H1 (cell line): ENCODE results near the gene PHC3. TPM values are rescaled to one million over a fixed set of nuclear protein-coding genes. Genes with fewer than 3 reads are reported as not detected.
"Not testable (repeated sequence)": the region's sequence is repeated elsewhere in the genome, so short reads cannot be mapped to it uniquely, and the experiment has no call there.

Experiments
- CTCF ChIA-PET: fragments of 300-600 bp; sonication (Branson Sonifier 250); formaldehyde crosslinking; loops from one replicate; lab custom pipeline; 2021; ENCODE audit not compliant: partially characterized antibody; lab: Charles Lee
- POLR2A ChIA-PET: fragments of 300-600 bp; sonication (Branson Sonifier 250); formaldehyde crosslinking; loops from one replicate; lab custom pipeline; 2021; ENCODE audit warnings: inconsistent platforms; ENCODE audit not compliant: partially characterized antibody; lab: Charles Lee
- DNase-seq, 2 experiments: peaks; one replicate each; pipeline versions ENCODE4 v3.0.0 to v3.0.0-alpha.2; 2010 to 2022; ENCODE audit warnings: low spot score in 2 of 2, low read depth in 1 of 2, mixed read lengths in 1 of 2
- FAIRE-seq: peaks from 2 replicates; lab custom pipeline; 2011; peaks lifted over from hg19 to GRCh38; lab: Jason Lieb, UNC
- H2AFZ ChIP-seq: 2 replicates; pipeline ENCODE4 v1.8.1; 2012; ENCODE audit warnings: low read length, inconsistent platforms
- H2AK5ac ChIP-seq: 2 replicates; pipeline ENCODE4 v1.6.1; 2013; ENCODE audit warnings: low read depth, low read length
- H2BK120ac ChIP-seq: replicated peaks from 2 replicates; pipeline ENCODE3; 2013; ENCODE audit warnings: low read depth, low read length, inconsistent platforms
- H2BK12ac ChIP-seq: 2 replicates; pipeline ENCODE4 v1.6.1; 2013; ENCODE audit warnings: low read depth, low read length
- H2BK15ac ChIP-seq: 2 replicates; pipeline ENCODE4 v1.6.1; 2013; ENCODE audit warnings: low read length
- H2BK20ac ChIP-seq: 2 replicates; pipeline ENCODE4 v1.6.1; 2013; ENCODE audit warnings: low read length
- H2BK5ac ChIP-seq: 2 replicates; pipeline ENCODE4 v1.6.1; 2013; ENCODE audit warnings: low read depth, low read length
- H3K14ac ChIP-seq: 2 replicates; pipeline ENCODE4 v1.6.1; 2013; ENCODE audit warnings: inconsistent platforms; ENCODE audit not compliant: insufficient read length
- H3K18ac ChIP-seq: 2 replicates; pipeline ENCODE4 v1.6.1; 2013; ENCODE audit warnings: low read length; ENCODE audit errors: extremely low read depth
- H3K23ac ChIP-seq: 2 replicates; pipeline ENCODE4 v1.6.1; 2013; ENCODE audit warnings: inconsistent platforms; ENCODE audit not compliant: insufficient read length
- H3K23me2 ChIP-seq: 2 replicates; pipeline ENCODE4 v1.6.1; 2013; ENCODE audit warnings: low read depth, low read length
- H3K27ac ChIP-seq: 2 replicates; pipeline ENCODE4 v1.6.1; 2011; ENCODE audit warnings: low read depth, low read length, inconsistent platforms
- H3K27me3 ChIP-seq, 4 experiments: replicated peaks in 1 of 4; 1 replicate in 1 of 4; 2 replicates in 3 of 4; pipeline versions ENCODE4 v1.6.1 to v1.8.1; 2011 to 2013; ENCODE audit warnings: low read length in 3 of 4, mild to moderate bottlenecking in 3 of 4, inconsistent platforms in 2 of 4, mixed read lengths in 2 of 4, moderate library complexity in 1 of 4; ENCODE audit not compliant: control insufficient read depth in 3 of 4, insufficient read depth in 3 of 4; ENCODE audit errors: extremely low read depth in 1 of 4
- H3K36me3 ChIP-seq, 4 experiments: 2 replicates each; pipeline versions ENCODE4 v1.6.1 to v1.8.1; 2011 to 2013; ENCODE audit warnings: mild to moderate bottlenecking in 4 of 4, low read length in 3 of 4, moderate library complexity in 2 of 4, control low read depth in 1 of 4, inconsistent platforms in 1 of 4; ENCODE audit not compliant: insufficient read depth in 4 of 4, control insufficient read depth in 2 of 4
- H3K4ac ChIP-seq: replicated peaks from 2 replicates; pipeline ENCODE3; 2013; ENCODE audit warnings: low read length, low read depth, mixed read lengths, inconsistent platforms; ENCODE audit not compliant: insufficient read length
- H3K4me1 ChIP-seq, 4 experiments: replicated peaks in 1 of 4; 1 replicate in 1 of 4; 2 replicates in 3 of 4; pipeline versions ENCODE4 v1.6.1 to v1.8.1; 2011 to 2013; ENCODE audit warnings: low read length in 3 of 4, inconsistent platforms in 2 of 4, mixed read lengths in 1 of 4; ENCODE audit not compliant: insufficient read depth in 4 of 4, control insufficient read depth in 3 of 4
- H3K4me2 ChIP-seq, 2 experiments: 2 replicates each; pipeline versions ENCODE4 v1.6.1 to v1.8.1; 2011 to 2013; ENCODE audit warnings: low read depth in 2 of 2, low read length in 2 of 2, control low read depth in 1 of 2, inconsistent platforms in 1 of 2, mild to moderate bottlenecking in 1 of 2; ENCODE audit not compliant: insufficient read depth in 1 of 2
- H3K4me3 ChIP-seq, 4 experiments: fragments of 200-600, 300-600 bp in 1 of 4; sonication (generic), shearing (Covaris generic), sonication (Bioruptor Twin) in 1 of 4; 2 replicates each; pipeline versions ENCODE4 v1.5.1 to v1.8.1; 2011 to 2016; ENCODE audit warnings: low read length in 4 of 4, low read depth in 3 of 4, control low read depth in 2 of 4, inconsistent platforms in 2 of 4, mild to moderate bottlenecking in 2 of 4, mixed read lengths in 1 of 4, moderate library complexity in 1 of 4; ENCODE audit not compliant: insufficient read depth in 2 of 4; ENCODE audit errors: extremely low read depth in 1 of 4
- H3K56ac ChIP-seq: replicated peaks from 2 replicates; pipeline ENCODE3; 2013; ENCODE audit warnings: low read depth, mild to moderate bottlenecking, mixed read lengths, low read length, inconsistent platforms; ENCODE audit not compliant: insufficient read length
- H3K79me1 ChIP-seq: 2 replicates; pipeline ENCODE4 v1.6.1; 2013; ENCODE audit warnings: low read depth, low read length, control low read depth
- H3K79me2 ChIP-seq, 2 experiments: 2 replicates each; pipeline versions ENCODE4 v1.6.1 to v1.8.1; 2012 to 2013; ENCODE audit warnings: low read length in 2 of 2, mild to moderate bottlenecking in 2 of 2, inconsistent platforms in 1 of 2; ENCODE audit not compliant: insufficient read depth in 2 of 2, control insufficient read depth in 1 of 2
- H3K9ac ChIP-seq, 4 experiments: replicated peaks in 1 of 4; 1 replicate in 1 of 4; 2 replicates in 3 of 4; pipeline versions ENCODE4 v1.6.1 to v1.8.1; 2011 to 2013; ENCODE audit warnings: low read depth in 3 of 4, low read length in 3 of 4, control low read depth in 2 of 4, mild to moderate bottlenecking in 2 of 4, moderate library complexity in 2 of 4, inconsistent platforms in 1 of 4; ENCODE audit errors: extremely low read depth in 1 of 4
- H3K9me3 ChIP-seq, 2 experiments: 2 replicates each; pipeline versions ENCODE4 v1.6.1 to v1.8.1; 2012 to 2013; ENCODE audit warnings: mild to moderate bottlenecking in 2 of 2, moderate library complexity in 2 of 2, control low read depth in 1 of 2, inconsistent platforms in 1 of 2, low read depth in 1 of 2, low read length in 1 of 2, mixed read lengths in 1 of 2; ENCODE audit not compliant: insufficient read depth in 2 of 2
- H4K20me1 ChIP-seq, 2 experiments: replicated peaks in 1 of 2; 2 replicates each; pipeline versions ENCODE3 to v1.8.1; 2011 to 2013; ENCODE audit warnings: inconsistent platforms in 2 of 2, low read length in 2 of 2, mild to moderate bottlenecking in 1 of 2; ENCODE audit not compliant: insufficient read depth in 2 of 2, control insufficient read depth in 1 of 2
- H4K5ac ChIP-seq: 2 replicates; pipeline ENCODE4 v1.6.1; 2013; ENCODE audit warnings: low read length, low read depth, mixed read lengths, inconsistent platforms; ENCODE audit not compliant: insufficient read length
- H4K8ac ChIP-seq: 2 replicates; pipeline ENCODE4 v1.8.0; 2013; ENCODE audit warnings: mild to moderate bottlenecking, moderate library complexity, low read length, inconsistent platforms; ENCODE audit not compliant: insufficient read depth; ENCODE audit errors: extremely low read depth
- H4K91ac ChIP-seq: replicated peaks from 2 replicates; pipeline ENCODE3; 2013; ENCODE audit warnings: low read length, mixed read lengths, inconsistent platforms; ENCODE audit not compliant: insufficient read length
- WGBS, 2 experiments: shearing (Covaris generic) in 1 of 2; methylation state at CpG; one replicate each; pipeline versions ENCODE4 v1.1.6 to v1.1.7; 2013 to 2015; ENCODE audit warnings: low lambda C conversion rate in 2 of 2, mixed read lengths in 2 of 2, inconsistent platforms in 1 of 2, low coverage in 1 of 2, missing lambda C conversion rate in 1 of 2; ENCODE audit not compliant: insufficient replicate concordance in 2 of 2, insufficient coverage in 1 of 2, insufficient read length in 1 of 2; ENCODE audit errors: extremely low coverage in 1 of 2, missing lambda C conversion rate in 1 of 2; 5-methylcytosine and 5-hydroxymethylcytosine counted together
- polyA plus RNA-seq, 7 experiments: library from polyadenylated mRNA; depleted of rRNA in 3 of 7; stranded (reverse) in 5 of 7; unstranded in 2 of 7; fragments of >200 nt in 5 of 7; fragments of 200-250 nt in 2 of 7; gene quantifications; 1 replicate in 5 of 7; 2 replicates in 1 of 7; 4 replicates in 1 of 7; pipeline versions ENCODE4 v1.2.1 to v1.2.3, GENCODE V29; 2011 to 2013; ENCODE audit warnings: missing spikeins in 2 of 7, mixed read lengths in 2 of 7
- total RNA-seq: library from RNA; stranded (reverse); fragmentation: NEBNext Ultra II Directional; extraction: Animal tissue kit (Norgen Biotek cat#: 25700); gene quantifications from 2 replicates; pipeline ENCODE4 v1.2.1, GENCODE V29; 2021

Gene PHC3
- total and polyA plus RNA-seq, 2 of the 8 experiments (the other 6 are each of a cell fraction or from before 2014, with no cell fraction given): 26.4 to 29.2 TPM

- H2AK5ac ChIP-seq, H4K20me1 ChIP-seq, H3K4me1 ChIP-seq, H3K18ac ChIP-seq, H2AFZ ChIP-seq, H3K23ac ChIP-seq, H2BK15ac ChIP-seq, H3K79me1 ChIP-seq, H3K4me2 ChIP-seq, H4K91ac ChIP-seq, H3K9ac ChIP-seq, H4K5ac ChIP-seq, H3K79me2 ChIP-seq, H3K36me3 ChIP-seq, H3K56ac ChIP-seq, H3K9me3 ChIP-seq, DNase-seq, H3K27ac ChIP-seq, H3K4me3 ChIP-seq, H4K8ac ChIP-seq, H3K14ac ChIP-seq, H2BK20ac ChIP-seq, H2BK5ac ChIP-seq, H3K23me2 ChIP-seq, H2BK12ac ChIP-seq, H3K4ac ChIP-seq, H3K27me3 ChIP-seq, FAIRE-seq, H2BK120ac ChIP-seq: not testable (repeated sequence)
- ChIA-PET CTCF (interaction anchor here (1.1 kb wide), 1 partner anchor 17 kb away, joined by 3 read pairs; no protein-coding TSS in a partner anchor), POLR2A (interaction anchor here (1.6 kb wide), 1 partner anchor 17 kb away, joined by 4 read pairs; no protein-coding TSS in a partner anchor)
- 93% methylated on average over 11 of the region's 11 CpGs; no CpG with 5 or more reads in 1 of the 2 experiments for WGBS, 2 experiments
Measured at GRCh38 chr3:170206164-170206762, 24.7 kb upstream of the PHC3 start.
